Upper lobe of left lung (tissue), 6 donors: ENCODE data around the gene RBM34. TPM values are rescaled to one million over a fixed set of nuclear protein-coding genes. Genes with fewer than 3 reads are reported as not detected.
"Not testable (repeated sequence)": the region's sequence is repeated elsewhere in the genome, so short reads cannot be mapped to it uniquely, and the experiment has no call there.

Source experiments
- ATAC-seq, 2 donors: fragments of 200-7000 bp; cut with Tn5 transposase; one replicate each; pipeline ENCODE4 v1.9.1; 2022; ENCODE audit warnings: mild to moderate bottlenecking in 2 of 2, moderate library complexity in 2 of 2; ENCODE audit not compliant: low FRiP score in 2 of 2
- DNase-seq, 2 donors: peaks; one replicate each; pipeline ENCODE4 v3.0.0-alpha.2; 2019 to 2020
- H3K27ac ChIP-seq, 4 donors: fragments of 200-600 bp; sonication (generic); one replicate each; pipeline ENCODE4 v1.5.1; 2016 to 2019
- H3K27me3 ChIP-seq, 4 donors: fragments of 200-600 bp; sonication (generic); one replicate each; pipeline ENCODE4 v1.5.1; 2017 to 2019
- H3K36me3 ChIP-seq, 4 donors: fragments of 200-600 bp; sonication (generic); one replicate each; pipeline ENCODE4 v1.5.1; 2016 to 2019
- H3K4me1 ChIP-seq, 4 donors: fragments of 200-600 bp; sonication (generic); one replicate each; pipeline ENCODE4 v1.5.1; 2018 to 2019
- H3K4me3 ChIP-seq, 4 donors: fragments of 200-600 bp; sonication (generic); one replicate each; pipeline ENCODE4 v1.5.1; 2017 to 2019; ENCODE audit warnings: mild to moderate bottlenecking in 2 of 4, moderate library complexity in 1 of 4
- H3K9me3 ChIP-seq, 4 donors: fragments of 200-600 bp; sonication (generic); one replicate each; pipeline ENCODE4 v1.5.1; 2018 to 2019
- EP300 ChIP-seq, 4 donors: sonication (generic); formaldehyde crosslinking; IDR thresholded peaks; one replicate each; pipeline ENCODE4 v1.5.1; 2017; ENCODE audit warnings: antibody characterized with exemption in 4 of 4, control low read depth in 2 of 4
- POLR2A ChIP-seq, 4 donors: fragments of 450-650 bp; IDR thresholded peaks; one replicate each; pipeline ENCODE4 v1.5.1; 2016 to 2017; ENCODE audit warnings: antibody characterized with exemption in 4 of 4, mild to moderate bottlenecking in 2 of 4
- POLR2AphosphoS5 ChIP-seq, 2 donors: sonication (generic); formaldehyde crosslinking; IDR thresholded peaks; one replicate each; pipeline ENCODE4 v1.5.1; 2017; ENCODE audit warnings: antibody characterized with exemption in 2 of 2
- WGBS, 2 donors: methylation state at CpG; one replicate each; pipeline ENCODE4 v1.1.5; 2017 to 2018; 5-methylcytosine and 5-hydroxymethylcytosine counted together
- total RNA-seq, 6 donors: library from RNA; depleted of rRNA in 4 of 6; stranded (reverse); fragments of >200 nt in 4 of 6; gene quantifications; one replicate each; pipeline versions ENCODE4 v1.1.0 to v1.2.1, GENCODE V29; 2016 to 2021
- TF ChIP-seq, protein P1 (sequence below), 6 experiments: fragments of 450-650 bp in 4 of 6; fragments of 200-600 bp in 2 of 6; sonication (generic) in 2 of 6; IDR thresholded peaks; one replicate each; pipeline ENCODE4 v1.5.1; 2016 to 2019; ENCODE audit warnings: antibody characterized with exemption in 6 of 6
- donor health status: DM: no; HTN: no; CAD: no; lungs with moderate emphysema.
- donor health status: DM: no; HTN: yes; CAD: no; lungs with severe emphysema.

The RBM34 gene
- total RNA-seq, 6 donors from 2014 or later: 17.3 to 61.0 (median 35.0) TPM

DNA sequence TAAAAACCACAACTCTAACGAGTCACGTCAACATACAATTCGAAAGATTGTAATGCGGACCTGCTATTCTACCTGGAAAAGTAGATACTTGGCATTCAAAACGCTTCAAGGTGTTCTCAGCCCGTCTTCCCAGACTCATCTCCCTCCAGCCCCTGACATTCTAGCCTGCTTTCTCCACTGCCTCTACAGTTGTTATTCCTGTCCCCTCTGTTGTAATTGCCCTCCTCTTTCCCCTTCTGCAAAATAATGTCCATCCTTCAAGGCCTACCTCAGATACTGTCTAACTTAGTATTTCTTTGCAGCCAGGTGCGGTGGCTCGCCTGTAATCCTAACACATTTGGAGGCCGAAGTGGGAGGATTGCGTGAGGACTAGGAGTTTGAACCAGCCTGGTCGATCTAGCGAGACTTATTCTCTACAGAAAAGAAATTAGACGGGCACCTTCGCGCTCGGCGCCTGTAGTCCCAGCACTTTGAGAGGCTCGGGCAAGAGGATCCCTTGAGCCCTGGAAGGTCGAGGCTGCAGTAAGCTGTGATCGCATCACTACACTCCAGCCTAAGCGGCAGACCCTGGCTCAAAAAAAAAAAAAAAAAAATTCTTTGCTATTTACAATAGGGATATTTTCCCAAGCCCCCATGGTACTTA, 756 bp upstream of the RBM34 start:
- H3K27ac ChIP-seq: peak overlapping the region; percentile 90 to 95 (median 94)
- WGBS, 2 donors: 66% methylated on average over 21 of the region's 21 CpGs
- no peaks in the 10 kb centered on the region for H3K9me3 ChIP-seq
- ATAC-seq: no peak
- H3K4me1 ChIP-seq: peaks cover 14 to 30% (median 15%) of the 10 kb centered on the region in 4 donors
- peak in 1 of 2 donors; percentile 47 for DNase-seq
- H3K4me3 ChIP-seq: peak overlapping the region; percentile 58 to 90 (median 72)
- H3K36me3 ChIP-seq: peaks cover 0 to 22% (median 9%) of the 10 kb centered on the region in 4 donors
- no peak for TF ChIP-seq POLR2AphosphoS5 (IDR thresholded peaks at IDR 0.05)
- no peak for TF ChIP-seq POLR2A (IDR thresholded peaks at IDR 0.05)
- TF ChIP-seq, protein P1, sequence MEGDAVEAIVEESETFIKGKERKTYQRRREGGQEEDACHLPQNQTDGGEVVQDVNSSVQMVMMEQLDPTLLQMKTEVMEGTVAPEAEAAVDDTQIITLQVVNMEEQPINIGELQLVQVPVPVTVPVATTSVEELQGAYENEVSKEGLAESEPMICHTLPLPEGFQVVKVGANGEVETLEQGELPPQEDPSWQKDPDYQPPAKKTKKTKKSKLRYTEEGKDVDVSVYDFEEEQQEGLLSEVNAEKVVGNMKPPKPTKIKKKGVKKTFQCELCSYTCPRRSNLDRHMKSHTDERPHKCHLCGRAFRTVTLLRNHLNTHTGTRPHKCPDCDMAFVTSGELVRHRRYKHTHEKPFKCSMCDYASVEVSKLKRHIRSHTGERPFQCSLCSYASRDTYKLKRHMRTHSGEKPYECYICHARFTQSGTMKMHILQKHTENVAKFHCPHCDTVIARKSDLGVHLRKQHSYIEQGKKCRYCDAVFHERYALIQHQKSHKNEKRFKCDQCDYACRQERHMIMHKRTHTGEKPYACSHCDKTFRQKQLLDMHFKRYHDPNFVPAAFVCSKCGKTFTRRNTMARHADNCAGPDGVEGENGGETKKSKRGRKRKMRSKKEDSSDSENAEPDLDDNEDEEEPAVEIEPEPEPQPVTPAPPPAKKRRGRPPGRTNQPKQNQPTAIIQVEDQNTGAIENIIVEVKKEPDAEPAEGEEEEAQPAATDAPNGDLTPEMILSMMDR (IDR thresholded peaks at IDR 0.05): no peak
- no peak for TF ChIP-seq EP300 (IDR thresholded peaks at IDR 0.05)
- H3K27me3 ChIP-seq: no peaks in the 10 kb centered on the region

DNA sequence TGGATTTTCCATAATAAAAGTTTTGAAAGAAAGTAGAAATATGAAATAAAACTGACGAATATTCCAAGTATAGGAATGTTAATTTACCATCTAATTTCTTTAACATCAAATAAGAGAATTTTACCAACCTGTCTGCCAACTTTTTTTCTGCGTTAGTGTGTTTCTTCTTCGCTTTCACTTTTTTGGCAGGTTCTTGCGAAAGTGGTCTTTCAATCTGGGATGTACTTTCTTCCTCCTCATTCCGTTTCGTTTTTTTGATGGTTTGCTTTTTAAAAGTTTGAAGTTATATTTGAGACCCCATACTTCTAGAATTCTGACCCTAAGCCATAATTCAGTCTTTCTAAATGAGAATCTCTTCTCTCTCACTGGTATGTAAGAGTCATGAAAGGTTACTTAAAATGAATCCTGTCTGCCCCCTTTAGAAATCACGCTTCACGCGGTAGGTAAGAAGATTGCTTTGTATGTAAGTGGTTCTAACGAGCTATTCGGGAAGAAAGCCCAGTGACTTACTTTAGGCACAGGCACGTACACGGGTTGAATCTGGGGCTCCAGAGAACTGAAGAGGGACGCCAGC, 580 bp downstream of the RBM34 start:
- ATAC-seq (peak in 1 of 2 donors; percentile 53), DNase-seq (no peak)
- TF ChIP-seq POLR2A (IDR thresholded peaks at IDR 0.05): no peak
- no peak for TF ChIP-seq EP300 (IDR thresholded peaks at IDR 0.05)
- TF ChIP-seq POLR2AphosphoS5 (IDR thresholded peaks at IDR 0.05): no peak
- TF ChIP-seq, protein P1 (IDR thresholded peaks at IDR 0.05): no peak
- Histone ChIP-seq H3K27me3 (no peaks in the 10 kb centered on the region), H3K36me3 (peaks cover 0 to 25% (median 11%) of the 10 kb centered on the region in 4 donors), H3K27ac (peak overlapping the region; percentile 90 to 95 (median 94)), H3K4me3 (peak overlapping the region; percentile 58 to 90 (median 72)), H3K9me3 (no peaks in the 10 kb centered on the region), H3K4me1 (peaks cover 14 to 30% (median 15%) of the 10 kb centered on the region in 4 donors)
- WGBS, 2 donors: 5 to 8% methylated on average over 14 of the region's 14 CpGs

- not testable (repeated sequence) for H3K9me3 ChIP-seq, ATAC-seq, H3K27me3 ChIP-seq, DNase-seq
- H3K4me1 ChIP-seq: peaks cover 14 to 30% (median 15%) of the 10 kb centered on the region in 4 donors
- peaks cover 0 to 24% (median 11%) of the 10 kb centered on the region in 4 donors for H3K36me3 ChIP-seq
- peak overlapping the region in 3 of 4 donors; percentile 90 to 95 (median 94) for H3K27ac ChIP-seq
- H3K4me3 ChIP-seq: peak overlapping the region in 2 of 4 donors; percentile 81 to 90
- WGBS, 2 donors: 86 to 88% methylated on average over 9 of the region's 9 CpGs
These were observed 1.1 kb downstream of the RBM34 start for GRCh38 chr1:235159930-235160329.

DNA sequence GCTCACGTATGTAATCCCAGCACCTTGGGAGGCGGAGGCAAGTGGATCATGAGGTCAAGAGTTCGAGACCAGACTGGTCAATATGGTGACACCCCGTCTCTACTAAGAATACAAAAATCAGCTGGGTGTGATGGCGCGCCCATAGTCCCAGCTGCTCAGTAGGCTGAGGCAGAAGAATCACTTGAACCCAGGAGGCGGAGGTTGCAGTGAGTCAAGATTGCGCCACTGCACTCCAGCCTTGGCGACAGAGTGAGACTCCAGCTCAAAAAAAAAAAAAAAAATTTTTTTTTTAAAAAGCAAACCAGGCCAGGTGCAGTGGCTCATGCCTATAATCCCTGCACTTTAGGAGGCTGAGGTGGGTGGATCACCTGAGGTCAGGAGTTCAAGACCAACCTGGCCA, 1.8 kb downstream of the RBM34 start:
- not testable (repeated sequence) for ATAC-seq, H3K4me3 ChIP-seq, H3K9me3 ChIP-seq, H3K27ac ChIP-seq, H3K27me3 ChIP-seq, DNase-seq
- H3K36me3 ChIP-seq: peaks cover 0 to 30% (median 13%) of the 10 kb centered on the region in 4 donors
- WGBS, 2 donors: 89 to 94% methylated on average over 9 of the region's 9 CpGs
- peaks cover 14 to 30% (median 15%) of the 10 kb centered on the region in 4 donors for H3K4me1 ChIP-seq

GRCh38 chr1:235158680-235159079, 2.4 kb downstream of the RBM34 start:
- 92 to 95% methylated on average over 6 of the region's 6 CpGs for WGBS, 2 donors
- Histone ChIP-seq H3K27me3 (no peaks in the 10 kb centered on the region), H3K36me3 (peaks cover 0 to 36% (median 19%) of the 10 kb centered on the region in 4 donors), H3K9me3 (no peaks in the 10 kb centered on the region), H3K4me3 (no peak overlapping the region), H3K27ac (no peak overlapping the region), H3K4me1 (peaks cover 14 to 30% (median 15%) of the 10 kb centered on the region in 4 donors)
- DNase-seq (no peak), ATAC-seq (no peak)
- no peak for TF ChIP-seq POLR2AphosphoS5 (IDR thresholded peaks at IDR 0.05)
- no peak for TF ChIP-seq POLR2A (IDR thresholded peaks at IDR 0.05)

DNA sequence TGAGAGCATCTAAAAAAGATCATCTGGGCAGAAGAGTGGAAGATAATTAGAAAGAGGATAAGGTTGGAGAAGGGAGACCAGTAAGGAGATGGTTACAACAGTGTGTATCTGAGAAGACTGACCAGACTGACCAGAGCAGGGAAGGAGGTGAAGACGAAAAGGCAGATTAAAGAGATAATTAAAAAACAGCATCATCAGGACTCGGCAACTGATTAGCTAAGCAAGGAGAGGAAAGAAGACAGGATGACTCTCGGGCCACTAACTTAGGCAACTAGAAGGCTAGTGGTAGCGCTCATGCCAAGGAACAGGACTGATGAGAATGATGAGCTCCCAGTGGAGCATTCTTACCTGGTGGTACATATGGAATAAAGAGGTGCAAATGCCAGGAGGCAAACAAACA, 3.9 kb downstream of the RBM34 start:
- no peak overlapping the region for H3K27ac ChIP-seq
- H3K36me3 ChIP-seq: peaks cover 0 to 52% (median 25%) of the 10 kb centered on the region in 4 donors
- H3K27me3 ChIP-seq: no peaks in the 10 kb centered on the region
- H3K9me3 ChIP-seq: no peaks in the 10 kb centered on the region
- ATAC-seq (no peak), DNase-seq (no peak)
- WGBS, 2 donors: 92 to 98% methylated on average over 4 of the region's 4 CpGs
- TF ChIP-seq, protein P1 (IDR thresholded peaks at IDR 0.05): no peak
- TF ChIP-seq EP300 (IDR thresholded peaks at IDR 0.05) (no peak), POLR2A (IDR thresholded peaks at IDR 0.05) (no peak), POLR2AphosphoS5 (IDR thresholded peaks at IDR 0.05) (no peak)
- H3K4me1 ChIP-seq: peaks cover 14 to 30% (median 15%) of the 10 kb centered on the region in 4 donors
- no peak overlapping the region for H3K4me3 ChIP-seq
